ENCODE results near the gene GPER1.

GPER1 gene

DNA sequence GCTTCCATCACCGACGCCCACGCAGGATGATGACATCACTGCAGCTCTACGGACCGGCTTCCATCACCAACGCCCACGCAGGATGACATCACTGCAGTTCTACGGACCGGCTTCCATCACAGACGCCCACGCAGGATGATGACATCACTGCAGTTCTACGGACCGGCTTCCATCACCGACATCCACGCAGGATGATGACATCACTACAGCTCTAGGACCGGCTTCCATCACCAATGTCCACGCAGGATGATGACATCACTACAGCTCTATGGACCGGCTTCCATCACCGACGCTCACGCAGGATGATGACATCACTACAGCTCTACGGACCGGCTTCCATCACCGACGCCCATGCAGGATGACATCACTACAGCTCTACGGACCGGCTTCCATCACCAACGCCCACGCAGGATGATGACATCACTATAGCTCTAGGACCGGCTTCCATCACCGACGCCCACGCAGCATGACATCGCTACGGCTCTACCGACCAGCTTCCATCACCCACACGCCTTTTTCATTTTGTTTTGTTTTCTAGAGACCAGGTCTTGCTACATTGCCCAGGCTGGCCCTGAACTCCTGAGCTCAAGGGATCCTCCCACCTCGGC, 29.5 kb downstream of the GPER1 start:
- no peak overlapping the region for H3K4me3 ChIP-seq (ENCODE audit: low read depth, low read length)
- no peak for DNase-seq (ENCODE audit: low read depth)
- TF ChIP-seq, protein P1, sequence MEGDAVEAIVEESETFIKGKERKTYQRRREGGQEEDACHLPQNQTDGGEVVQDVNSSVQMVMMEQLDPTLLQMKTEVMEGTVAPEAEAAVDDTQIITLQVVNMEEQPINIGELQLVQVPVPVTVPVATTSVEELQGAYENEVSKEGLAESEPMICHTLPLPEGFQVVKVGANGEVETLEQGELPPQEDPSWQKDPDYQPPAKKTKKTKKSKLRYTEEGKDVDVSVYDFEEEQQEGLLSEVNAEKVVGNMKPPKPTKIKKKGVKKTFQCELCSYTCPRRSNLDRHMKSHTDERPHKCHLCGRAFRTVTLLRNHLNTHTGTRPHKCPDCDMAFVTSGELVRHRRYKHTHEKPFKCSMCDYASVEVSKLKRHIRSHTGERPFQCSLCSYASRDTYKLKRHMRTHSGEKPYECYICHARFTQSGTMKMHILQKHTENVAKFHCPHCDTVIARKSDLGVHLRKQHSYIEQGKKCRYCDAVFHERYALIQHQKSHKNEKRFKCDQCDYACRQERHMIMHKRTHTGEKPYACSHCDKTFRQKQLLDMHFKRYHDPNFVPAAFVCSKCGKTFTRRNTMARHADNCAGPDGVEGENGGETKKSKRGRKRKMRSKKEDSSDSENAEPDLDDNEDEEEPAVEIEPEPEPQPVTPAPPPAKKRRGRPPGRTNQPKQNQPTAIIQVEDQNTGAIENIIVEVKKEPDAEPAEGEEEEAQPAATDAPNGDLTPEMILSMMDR (conservative IDR thresholded peaks at IDR 0.05; ENCODE audit: low read depth, low read length), result no peak

DNA sequence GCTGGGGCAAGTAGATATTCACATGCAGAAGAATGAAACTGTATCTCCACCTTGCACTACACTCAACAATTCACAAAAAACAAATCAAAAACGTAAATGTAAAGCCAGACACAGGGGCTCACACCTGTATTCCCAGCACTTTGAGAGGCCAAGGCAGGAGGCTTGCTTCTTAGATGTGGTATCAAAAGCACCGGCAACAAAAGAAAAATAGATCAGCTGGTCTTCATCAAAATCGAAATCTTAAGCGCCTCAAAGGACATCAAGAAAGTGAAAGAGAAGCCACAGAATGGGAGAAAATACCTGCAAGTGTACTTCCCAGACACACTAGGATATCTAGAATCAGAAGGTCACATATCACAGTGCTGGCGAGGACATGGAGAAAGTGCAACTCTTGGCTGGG, 31.3 kb downstream of the GPER1 start:
- H3K4me3 ChIP-seq (ENCODE audit: low read depth, low read length), result no peak overlapping the region
- no peak for DNase-seq (ENCODE audit: low read depth)
- TF ChIP-seq, protein P1 (conservative IDR thresholded peaks at IDR 0.05; ENCODE audit: low read depth, low read length), result no peak

DNA sequence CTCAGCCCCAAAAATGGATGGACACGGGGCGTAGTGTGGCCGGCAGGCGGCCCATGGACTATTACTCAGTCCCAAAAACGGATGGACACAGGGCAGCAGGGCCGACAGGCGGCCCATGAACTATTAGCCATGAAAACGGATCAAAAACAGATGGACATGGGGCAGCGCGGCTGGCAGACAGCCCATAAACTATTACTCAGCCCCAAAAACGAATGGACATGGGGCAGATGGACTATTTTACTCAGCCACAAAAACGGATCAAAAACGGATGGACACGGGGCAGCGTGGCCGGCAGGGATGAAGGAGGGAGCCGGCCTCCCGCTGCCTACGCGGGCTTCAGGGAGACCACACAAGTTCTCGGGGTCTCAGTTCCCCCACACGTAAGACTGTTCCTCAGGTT, 32.9 kb downstream of the GPER1 start:
- DNase-seq (ENCODE audit: low read depth), result no peak
- H3K4me3 ChIP-seq (ENCODE audit: low read depth, low read length), result no peak overlapping the region
- TF ChIP-seq, protein P1 (conservative IDR thresholded peaks at IDR 0.05; ENCODE audit: low read depth, low read length), result no peak

DNA sequence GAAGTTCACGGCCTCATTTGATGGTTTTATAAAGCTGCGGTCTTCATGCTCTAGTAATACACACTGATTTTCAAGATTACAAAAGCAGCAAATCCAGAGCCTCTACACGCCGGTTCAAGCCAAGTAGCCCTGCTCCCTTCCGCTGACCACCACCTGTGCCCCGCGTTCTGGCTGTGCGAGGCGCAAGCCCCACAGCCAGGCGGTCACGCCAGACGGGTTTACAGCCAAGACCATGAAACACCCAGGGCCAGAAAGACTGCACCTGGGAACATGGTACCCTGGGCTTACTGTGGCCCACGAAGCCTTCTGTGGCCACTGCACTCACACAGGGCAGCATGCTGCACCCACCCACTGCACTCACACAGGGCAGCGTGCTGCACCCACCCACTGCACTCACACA, 33.6 kb downstream of the GPER1 start:
- no peak overlapping the region for H3K4me3 ChIP-seq (ENCODE audit: low read depth, low read length)
- TF ChIP-seq, protein P1 (conservative IDR thresholded peaks at IDR 0.05; ENCODE audit: low read depth, low read length), result no peak
- no peak for DNase-seq (ENCODE audit: low read depth)

DNA sequence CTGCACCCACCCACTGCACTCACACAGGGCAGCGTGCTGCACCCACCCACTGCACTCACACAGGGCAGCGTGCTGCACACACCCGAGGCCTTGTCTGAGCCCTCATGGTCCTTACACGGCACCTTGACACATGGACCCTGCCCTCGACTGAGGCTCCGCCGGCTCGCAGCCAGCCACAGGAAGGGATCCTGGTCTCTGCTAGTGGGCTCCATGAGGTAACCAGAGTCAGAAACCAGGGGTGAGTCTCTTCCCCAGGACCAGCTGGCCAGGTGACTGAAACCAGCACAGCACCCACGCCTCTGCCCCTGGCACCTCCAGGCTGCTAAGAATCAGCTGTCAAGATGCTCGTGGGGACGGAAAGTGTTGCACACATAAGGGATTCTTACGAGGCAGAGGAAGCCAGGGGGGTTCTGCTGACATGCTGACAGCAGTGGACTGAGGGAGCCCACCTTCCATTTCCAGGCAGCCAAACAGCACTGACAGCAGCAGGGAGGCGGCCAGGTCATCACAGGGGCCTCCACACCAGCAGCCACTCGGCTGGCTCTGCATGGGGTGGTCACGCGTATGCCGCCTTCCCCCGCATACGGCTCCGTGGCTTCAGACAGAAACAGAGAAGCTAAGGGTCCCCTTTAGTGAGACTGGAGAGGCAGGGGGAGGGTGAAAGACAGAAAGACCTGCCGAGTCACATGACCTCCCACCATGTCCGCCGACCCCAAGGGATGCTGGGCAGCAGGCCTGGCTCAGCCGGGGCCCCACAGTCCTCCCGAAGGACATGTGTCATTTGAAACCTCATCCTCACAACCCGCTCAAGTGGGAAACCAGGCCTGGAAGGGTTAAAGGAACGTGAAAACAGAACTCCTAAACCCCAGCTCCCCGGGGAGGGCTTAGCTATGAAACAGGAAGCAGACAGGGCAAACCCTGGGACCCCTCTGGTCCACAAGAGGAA, 34.2 kb downstream of the GPER1 start:
- H3K4me3 ChIP-seq (ENCODE audit: low read depth, low read length), result no peak overlapping the region
- TF ChIP-seq, protein P1 (conservative IDR thresholded peaks at IDR 0.05; ENCODE audit: low read depth, low read length), result no peak
- no peak for DNase-seq (ENCODE audit: low read depth)

DNA sequence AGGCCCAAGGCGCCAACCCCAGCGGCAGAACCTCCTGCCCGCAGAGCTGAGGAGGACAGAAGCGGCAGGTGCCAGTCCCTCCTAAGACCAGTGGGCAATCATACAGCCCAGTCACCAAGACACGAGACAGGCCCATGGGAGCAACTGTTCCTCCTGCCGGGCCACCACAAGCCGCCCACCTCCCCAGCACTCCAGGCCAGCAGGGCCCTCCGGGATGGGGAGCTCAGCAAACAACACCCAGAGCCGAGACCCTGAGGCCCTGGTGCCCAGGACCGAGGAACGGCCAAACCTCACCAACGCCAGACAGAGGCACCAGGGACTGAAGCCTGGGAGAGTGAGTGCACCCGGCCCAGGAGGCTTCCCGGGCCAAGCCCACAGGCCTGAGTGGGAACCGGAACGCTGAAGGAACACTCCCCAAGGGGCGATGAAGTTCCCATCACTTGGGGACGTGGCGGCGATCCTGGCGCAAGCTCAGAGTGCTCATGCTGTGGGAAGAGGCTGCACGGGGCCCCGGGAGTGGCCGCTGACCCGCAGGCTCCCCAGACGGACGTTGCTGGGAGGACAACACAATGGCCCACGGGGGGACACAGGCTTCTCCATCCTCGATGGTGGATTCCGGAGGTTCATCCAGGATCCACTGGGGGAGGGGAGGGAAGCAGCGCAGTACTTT, 35.1 kb downstream of the GPER1 start:
- TF ChIP-seq, protein P1 (conservative IDR thresholded peaks at IDR 0.05; ENCODE audit: low read depth, low read length), result no peak
- no peak for DNase-seq (ENCODE audit: low read depth)
- H3K4me3 ChIP-seq (ENCODE audit: low read depth, low read length), result no peak overlapping the region
